ENCODE results near the gene SPATA3.
A peak's percentile ranks its signal among the peaks of the same experiment; 100 is the strongest.

The SPATA3 gene

DNA sequence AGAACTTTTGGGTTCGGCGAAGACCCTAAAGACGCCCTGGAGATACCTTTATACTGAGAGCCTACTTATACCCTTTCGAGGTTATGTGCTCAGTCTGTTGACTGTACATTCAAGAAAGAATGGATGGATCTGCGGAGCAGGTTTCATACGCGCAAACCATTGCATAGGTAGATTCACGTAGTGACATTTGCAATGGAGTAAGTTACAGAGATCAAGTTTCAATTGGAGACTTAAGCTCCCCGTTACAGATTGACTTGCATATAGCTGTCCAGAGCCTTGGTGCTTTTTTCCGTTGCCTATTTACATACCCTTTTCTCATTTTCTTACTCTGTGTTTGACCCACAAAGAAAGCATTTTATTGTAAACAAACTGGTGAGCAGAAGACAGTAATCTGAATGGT lies 61.7 kb downstream of the SPATA3 start:
- no peaks in the 10 kb centered on the region for H3K27me3 ChIP-seq (ENCODE audit: low read depth, low read length)
- H3K4me3 ChIP-seq (ENCODE audit: low read depth in 1 of 2, low read length in 2 of 2) = peak overlapping the region; percentile 87 to 98
- peak overlapping the region; percentile 80 for H3K27ac ChIP-seq (ENCODE audit: low read length)
- H3K4me1 ChIP-seq (ENCODE audit: control insufficient read depth in 1 of 2, insufficient read depth in 2 of 2, low read length in 2 of 2) = peaks cover 15 to 30% of the 10 kb centered on the region in 2 donors
- H3K9me3 ChIP-seq (ENCODE audit: control insufficient read depth in 1 of 2, low read length in 2 of 2) = no peaks in the 10 kb centered on the region
- peaks cover 4 to 20% of the 10 kb centered on the region in 2 donors for H3K36me3 ChIP-seq (ENCODE audit: control insufficient read depth in 1 of 2, insufficient read depth in 2 of 2, low read length in 2 of 2)
